UCSD-AML1 (cell line): Measurements from ENCODE around the gene GRWD1.
A peak's percentile ranks its signal among the peaks of the same experiment; 100 is the strongest.

ENCODE experiments used
- DNase-seq: peaks from one replicate; lab custom pipeline; 2025; ENCODE audit not compliant: unreplicated experiment; lab: John Stamatoyannopoulos, UW

GRWD1 gene

DNA sequence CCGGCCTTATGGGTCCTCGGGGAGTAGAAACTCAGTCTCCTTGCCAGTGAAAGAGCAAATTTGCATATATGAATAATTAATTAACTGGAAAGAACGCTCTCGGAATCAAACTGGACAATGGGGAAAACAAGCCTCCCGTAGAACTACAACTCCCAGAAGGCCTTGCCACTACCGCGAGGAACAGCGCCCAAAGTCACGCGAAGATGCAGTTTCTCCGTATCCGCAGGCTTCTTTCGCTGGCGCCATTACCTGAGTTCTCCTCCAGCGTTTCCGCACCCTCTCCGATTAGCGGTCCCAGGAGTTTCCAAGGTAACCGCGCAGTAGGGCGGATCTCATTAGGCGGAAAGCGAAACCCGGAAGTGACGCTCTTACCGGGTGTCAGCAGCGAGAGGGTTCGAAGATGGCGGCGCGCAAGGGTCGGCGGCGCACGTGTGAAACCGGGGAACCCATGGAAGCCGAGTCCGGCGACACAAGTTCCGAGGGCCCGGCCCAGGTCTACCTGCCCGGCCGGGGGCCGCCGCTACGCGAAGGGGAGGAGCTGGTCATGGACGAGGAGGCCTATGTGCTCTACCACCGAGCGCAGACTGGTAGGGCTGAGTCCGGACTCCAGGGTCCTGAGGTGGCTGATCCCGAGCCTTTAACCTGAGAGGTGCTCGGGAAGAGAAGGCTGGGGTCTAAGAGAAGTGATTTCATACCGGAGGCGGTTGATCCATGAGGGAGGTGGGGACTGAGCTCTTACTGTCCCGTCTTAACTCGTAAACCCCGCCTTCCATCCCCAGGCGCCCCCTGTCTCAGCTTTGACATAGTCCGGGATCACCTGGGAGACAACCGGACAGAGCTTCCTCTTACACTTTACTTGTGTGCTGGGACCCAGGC, at the start of gene GRWD1:
TSS of gene GRWD1 (plus strand) at position 378 of the 876 bp plus-strand sequence. CDS start at position 401, 23 bp downstream.
- DNase-seq = peak; percentile 93

DNA sequence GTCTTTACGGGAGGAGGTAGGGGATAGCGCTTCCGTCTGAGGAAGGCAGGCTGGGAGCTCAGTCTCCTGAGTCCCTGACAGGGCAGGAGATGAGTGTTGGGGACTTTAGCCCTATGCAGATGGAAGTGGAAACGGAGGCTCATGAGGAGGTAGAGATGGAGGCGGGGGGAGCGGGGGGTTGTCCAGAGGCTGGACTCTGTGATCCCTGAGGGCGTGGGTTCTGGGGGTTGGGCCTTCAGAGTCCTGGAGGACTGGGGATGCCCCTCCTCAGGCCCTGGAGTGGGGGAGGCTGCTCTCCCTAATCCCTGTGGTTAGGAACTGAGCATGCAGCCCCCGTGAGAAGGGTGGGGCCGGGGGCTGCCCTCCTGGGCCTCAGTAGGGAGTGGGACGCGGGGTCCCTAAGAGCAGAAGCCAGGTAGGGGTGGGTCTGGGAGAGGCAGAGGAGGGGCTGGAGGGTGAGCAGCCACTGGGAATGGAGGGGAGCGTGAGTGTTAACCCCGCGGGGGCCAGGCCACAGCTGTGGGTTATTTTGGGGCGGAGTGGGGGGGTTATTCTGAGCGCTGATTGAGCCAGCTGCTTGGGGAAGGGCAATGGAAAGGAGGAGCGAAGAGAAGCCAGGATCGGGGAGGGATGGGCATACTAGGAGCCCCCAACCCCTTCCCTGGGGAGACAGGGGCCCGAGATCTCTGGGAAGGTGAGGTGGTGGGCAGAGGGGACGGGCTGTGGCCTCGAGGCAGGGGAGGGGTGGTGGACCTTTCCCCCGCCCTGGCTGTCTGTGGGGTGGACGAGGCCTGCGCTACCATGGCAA, 49.6 kb upstream of the GRWD1 start:
- DNase-seq = no peak

DNA sequence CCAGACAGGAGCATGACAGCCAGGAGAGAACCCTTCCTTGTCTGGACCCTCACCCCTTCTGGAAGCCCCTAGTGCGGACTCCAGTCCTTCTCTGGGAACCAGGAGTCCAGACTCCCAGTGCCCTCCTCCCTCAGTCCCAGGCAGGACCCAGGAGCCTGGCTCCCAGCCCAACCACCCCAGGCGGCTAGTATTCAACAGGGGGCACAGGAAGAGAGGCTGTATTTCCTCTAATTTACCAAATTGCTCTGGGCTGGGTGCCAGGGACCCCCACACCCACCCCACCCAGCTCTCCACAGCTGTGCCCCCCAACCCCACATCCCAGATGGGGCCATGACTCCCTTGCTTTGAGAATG, 49.0 kb upstream of the GRWD1 start:
- DNase-seq = no peak

DNA sequence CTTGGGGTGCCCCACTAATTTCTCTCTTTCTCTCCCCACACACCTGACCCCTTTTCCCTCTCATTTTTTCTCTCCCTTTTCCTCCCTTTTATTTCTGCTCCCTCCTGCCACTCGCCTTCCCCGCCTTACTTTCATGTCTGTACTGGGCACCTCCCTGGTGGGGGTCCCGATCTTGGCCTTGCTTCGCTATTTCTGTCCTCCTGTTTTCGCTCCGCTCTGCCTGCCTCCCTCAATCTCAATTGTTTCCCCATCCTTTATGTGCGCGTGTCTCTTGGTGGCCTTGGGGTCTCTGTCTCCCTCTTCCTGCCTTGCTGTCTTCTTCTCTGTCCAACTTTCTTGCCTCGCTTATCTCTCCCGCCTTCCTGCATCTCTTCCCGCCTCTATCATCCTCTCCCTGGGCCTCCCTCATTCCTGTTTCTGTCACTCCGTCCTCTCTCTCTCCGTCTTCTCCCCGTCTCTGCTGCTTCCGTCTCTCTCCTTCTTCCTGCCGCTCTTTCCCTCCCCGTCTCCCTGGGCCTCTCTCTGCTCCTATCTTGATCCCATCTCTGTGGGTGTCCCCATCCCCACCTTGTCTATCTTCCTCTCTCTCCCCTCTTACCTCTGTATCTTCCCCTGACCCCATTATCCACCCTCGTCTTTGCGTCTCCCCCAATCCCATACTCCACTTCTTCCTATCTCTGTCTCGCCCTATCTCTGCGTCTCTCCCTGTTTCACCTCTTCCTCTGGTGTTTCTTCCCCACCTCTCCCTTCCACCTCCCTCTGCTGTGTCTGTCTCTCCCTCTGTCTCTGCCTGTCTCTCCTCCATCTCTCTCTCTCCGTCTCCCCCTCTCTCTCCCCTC, 48.3 kb upstream of the GRWD1 start:
- DNase-seq = no peak

DNA sequence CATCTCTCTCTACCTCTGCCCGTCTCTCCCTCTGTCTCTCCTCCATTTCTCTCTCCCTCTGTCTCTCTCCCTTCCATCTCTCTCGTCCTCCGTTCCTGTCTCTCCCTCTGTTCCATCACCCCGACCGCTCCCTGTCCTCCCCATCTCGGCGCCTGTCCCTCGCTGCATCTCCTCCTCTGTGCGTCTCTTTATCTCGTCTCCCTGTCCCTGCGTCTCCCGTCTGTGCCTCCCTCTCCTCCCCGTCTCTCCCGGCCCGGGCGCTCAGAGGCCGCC, 47.7 kb upstream of the GRWD1 start:
- no peak for DNase-seq

DNA sequence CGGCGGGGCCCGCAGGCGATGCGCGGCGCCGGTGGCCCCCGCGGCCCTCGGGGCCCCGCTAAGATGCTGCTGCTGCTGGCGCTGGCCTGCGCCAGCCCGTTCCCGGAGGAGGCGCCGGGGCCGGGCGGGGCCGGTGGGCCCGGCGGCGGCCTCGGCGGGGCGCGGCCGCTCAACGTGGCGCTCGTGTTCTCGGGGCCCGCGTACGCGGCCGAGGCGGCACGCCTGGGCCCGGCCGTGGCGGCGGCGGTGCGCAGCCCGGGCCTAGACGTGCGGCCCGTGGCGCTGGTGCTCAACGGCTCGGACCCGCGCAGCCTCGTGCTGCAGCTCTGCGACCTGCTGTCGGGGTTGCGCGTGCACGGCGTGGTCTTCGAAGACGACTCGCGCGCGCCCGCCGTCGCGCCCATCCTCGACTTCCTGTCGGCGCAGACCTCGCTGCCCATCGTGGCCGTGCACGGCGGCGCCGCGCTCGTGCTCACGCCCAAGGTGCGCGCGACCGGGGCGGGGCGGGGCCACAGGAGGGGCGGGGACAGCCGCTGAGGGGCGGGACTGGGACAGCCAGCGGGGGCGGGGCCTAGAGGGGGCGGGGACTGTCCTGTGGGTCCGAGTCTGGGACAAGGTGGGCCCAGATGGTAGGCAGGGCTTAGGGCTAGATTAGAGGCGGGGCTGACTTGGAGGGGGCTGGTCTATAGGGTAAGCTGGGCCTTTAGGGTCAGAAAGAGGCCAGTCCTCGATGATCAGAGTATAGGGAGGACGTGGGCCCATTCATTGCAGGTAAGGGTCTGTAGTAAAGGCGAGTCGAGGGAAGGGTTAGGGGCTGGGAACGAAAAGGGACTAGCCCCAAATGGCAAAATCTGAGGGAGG, 47.2 kb upstream of the GRWD1 start:
- DNase-seq = peak; percentile 94

DNA sequence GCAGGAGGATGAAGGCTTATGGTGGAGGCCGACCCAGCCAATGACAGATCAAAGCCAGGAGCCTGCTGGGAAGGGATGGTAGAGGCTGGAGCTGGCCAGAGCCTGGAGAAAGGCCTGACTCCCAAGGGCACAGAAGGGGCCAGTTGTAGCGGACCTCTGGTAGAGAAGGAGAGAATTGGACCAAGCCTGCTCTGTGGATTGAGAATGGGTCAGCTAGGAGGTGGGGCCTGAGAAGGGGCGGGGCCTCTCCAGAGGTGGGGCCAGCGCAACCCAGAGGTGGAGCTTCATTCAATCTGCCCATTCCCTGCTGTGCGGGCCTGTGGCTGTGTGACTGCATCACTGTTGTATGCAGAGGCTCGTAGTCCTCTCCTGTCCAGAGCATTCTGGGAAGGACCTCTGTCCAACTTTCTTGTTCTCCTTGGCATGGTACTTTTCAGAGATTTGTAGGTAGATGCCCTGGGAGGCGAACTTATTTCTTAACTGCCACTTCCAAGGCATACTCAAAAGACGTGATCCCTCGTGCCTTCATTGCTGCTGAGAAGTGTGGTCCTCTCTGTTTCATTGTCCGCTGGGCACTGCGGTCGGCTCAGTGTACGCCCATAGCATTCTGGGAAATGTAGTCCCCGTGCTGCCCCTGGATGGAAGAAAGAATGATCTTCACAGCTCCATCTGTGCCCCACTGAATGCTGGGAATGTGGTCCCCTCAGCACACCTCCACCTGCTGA, 45.6 kb upstream of the GRWD1 start:
- peak; percentile 46 for DNase-seq

DNA sequence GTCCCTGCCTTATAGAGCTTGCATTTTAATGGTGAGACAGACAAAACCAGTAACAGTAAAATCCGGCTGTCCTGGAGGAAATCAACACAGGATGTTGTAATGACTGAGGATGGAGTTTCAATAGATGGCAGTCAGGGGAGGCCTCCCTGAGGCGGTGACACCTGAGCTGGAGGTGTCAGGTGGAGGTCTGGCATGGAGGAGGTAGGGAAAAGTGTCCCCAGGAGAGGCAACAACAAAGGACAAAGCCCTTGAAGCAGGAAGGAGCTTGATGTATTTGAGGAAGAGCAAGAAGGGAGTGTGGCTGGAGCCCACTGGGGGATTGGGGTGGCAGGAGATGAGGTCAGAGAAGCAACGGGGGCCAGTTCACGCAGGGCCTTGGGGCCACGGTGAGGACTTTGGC, 44.5 kb upstream of the GRWD1 start:
- DNase-seq = no peak

DNA sequence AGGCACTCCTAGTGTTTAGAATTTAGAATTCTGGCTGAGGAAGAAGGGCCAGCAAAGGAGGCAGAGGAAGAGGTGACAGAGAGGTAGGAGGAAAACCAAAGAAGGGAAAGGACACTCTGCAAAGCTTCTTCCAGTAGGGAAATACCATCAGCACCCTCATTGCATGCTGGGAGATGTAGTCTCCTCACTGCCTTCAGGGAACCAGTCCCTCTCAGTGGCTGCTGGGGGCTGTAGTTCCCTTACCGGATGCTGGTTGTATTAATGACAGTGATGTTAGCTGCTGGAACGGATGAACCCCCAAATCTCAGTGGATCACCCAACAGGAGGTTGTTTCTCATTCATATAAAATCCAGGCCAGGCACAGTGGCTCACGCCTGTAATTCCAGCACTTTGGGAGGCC, 42.2 kb upstream of the GRWD1 start:
- DNase-seq = peak; percentile 40

DNA sequence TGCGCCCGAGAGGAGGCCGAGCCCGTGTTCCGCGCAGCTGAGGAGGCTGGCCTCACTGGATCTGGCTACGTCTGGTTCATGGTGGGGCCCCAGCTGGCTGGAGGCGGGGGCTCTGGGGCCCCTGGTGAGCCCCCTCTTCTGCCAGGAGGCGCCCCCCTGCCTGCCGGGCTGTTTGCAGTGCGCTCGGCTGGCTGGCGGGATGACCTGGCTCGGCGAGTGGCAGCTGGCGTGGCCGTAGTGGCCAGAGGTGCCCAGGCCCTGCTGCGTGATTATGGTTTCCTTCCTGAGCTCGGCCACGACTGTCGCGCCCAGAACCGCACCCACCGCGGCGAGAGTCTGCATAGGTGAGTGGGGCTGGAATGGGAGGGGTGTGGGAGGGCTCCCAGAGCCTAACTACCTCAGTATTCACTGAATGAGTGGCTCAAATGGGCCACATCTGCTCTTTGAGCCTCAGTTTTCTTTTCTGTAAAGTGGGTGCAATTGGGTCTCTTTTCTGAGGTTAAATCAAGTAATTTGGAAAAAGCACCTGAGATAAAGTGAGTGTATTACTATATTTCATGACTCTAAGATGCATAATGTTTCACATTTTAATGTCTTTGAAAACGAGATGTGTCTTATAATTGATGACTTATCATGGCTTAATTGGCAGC, 40.6 kb upstream of the GRWD1 start:
- DNase-seq = no peak

DNA sequence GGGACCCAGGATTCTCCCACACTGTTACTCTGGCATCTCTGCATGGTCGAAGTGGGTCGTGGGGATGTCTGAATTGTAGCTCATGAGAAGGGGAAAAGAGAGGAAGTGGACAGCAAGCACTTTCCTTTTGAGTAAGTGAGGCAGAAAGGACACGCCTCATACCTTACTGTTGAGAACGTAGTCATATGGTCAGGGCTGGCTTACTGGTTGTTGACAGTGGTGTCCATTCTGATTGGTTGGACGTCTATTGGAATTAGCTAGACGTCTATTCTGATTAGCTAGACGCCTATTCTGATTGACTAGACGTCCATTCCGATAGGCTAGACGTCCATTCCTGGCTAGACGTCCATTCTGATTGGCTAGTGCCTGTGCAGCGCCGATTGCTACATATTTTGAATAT, 39.9 kb upstream of the GRWD1 start:
- DNase-seq = no peak

DNA sequence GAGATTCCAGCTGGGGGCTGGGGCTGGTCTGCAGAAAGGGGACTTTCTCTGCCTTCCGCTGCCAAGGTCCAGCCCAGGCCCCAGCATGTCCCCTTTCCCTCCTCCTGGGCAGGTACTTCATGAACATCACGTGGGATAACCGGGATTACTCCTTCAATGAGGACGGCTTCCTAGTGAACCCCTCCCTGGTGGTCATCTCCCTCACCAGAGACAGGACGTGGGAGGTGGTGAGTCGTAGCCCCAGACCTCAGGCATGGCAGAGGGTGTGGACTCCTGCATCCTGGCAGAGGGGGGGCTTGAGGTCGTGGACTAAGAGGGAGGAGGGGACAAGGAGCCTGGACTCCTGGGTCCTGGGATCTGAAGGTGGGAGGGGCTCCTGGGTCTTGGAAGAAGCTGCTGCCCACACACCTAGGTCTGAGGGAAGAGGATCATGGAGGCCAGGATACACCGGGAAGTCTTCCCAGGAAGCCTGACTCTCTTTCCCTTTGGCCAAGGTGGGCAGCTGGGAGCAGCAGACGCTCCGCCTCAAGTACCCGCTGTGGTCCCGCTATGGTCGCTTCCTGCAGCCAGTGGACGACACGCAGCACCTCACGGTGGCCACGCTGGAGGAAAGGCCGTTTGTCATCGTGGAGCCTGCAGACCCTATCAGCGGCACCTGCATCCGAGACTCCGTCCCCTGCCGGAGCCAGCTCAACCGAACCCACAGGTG, 31.8 kb upstream of the GRWD1 start:
- no peak for DNase-seq

DNA sequence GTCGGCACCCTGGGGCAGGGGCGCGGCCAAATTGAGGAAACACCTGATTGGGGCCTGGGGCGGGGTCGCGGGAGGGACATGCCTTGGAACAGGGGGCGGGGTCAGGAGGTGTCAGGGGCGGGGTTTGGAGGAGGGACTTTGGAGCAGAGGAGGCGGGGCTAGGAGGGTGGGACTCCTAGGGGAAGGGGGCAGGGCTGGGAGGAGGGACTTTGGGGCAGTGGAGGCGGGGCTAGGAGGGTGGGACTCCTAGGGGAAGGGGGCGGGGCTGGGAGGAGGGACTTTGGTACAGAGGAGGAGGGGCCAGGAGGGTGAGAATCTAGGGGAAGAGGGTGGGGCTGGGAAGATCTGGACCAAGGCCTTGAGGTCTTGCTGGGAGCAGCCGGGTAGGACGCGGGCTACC, 30.4 kb upstream of the GRWD1 start:
- DNase-seq = peak; percentile 75

DNA sequence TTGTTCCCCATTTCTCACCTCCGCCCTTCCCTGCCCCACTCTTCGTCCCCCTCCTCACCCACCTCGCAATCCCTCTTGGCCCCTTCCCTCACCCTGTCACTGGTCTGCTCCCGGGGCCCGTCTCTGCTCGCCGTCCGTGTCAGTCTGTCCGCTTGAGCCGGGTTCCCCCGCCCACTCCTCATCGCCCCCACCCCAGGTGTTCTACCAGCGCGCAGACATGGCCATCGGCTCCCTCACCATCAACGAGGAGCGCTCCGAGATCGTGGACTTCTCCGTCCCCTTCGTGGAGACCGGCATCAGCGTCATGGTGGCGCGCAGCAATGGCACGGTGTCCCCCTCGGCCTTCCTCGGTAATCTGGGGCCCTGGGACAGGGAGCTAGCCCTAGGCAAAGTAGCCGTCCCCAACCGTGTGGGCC, 30.0 kb upstream of the GRWD1 start:
- no peak for DNase-seq

DNA sequence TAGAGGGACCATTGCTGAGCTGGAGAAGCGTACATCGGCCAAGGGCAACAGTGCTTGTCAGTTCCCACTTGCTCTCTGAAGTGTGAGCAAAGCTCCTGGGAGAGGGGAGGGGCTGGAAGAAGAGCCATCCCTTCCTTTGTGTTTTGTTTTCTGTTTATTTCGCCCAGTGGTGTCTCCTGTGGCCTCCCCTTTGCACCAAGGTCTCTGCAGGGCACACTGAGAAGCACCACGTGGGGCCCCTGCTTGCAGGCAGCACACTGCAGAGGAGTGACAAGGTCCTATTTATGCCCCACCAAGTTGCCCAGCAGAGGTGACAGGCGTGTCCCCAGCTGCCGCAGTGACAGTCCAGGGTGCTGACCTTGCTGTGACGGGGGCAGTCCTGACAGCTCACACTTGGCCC, 28.4 kb upstream of the GRWD1 start:
- DNase-seq = no peak

DNA sequence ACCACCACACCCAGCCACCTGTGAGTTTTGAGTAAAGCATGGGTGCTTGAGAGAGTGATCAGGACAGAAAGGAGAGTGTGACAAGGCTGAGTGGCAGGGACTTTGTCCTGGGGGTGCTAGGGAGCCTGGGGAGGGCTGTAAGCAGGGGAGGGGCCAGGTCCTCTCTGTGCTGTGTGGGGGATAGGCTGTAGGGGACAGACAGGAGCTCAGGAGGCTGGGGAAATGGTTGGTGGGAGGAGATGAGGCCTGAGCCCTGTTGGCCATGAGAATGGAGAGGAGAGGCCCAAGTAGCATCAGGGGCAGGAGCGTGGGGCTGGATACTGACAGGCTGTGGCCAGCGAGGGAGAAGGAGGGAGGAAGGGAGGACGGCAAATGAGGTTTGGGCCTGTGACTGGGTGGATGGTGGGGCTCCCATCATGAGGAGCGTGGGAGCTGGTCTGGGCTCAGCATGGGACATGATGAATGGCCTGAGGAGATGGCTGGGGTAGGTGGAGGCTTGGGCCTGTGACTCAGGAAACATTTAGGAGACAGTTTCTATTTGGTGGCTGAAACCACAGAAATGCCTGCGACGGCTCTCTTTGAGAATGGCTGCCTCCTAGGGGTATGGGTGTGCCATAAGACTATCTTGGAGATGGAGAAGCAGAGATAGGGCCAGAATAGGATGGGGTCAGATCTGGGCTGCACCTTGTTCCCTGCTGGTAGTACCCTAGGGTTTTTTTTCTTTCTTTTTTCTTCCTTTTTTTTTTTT, 27.3 kb upstream of the GRWD1 start:
- peak; percentile 44 for DNase-seq

DNA sequence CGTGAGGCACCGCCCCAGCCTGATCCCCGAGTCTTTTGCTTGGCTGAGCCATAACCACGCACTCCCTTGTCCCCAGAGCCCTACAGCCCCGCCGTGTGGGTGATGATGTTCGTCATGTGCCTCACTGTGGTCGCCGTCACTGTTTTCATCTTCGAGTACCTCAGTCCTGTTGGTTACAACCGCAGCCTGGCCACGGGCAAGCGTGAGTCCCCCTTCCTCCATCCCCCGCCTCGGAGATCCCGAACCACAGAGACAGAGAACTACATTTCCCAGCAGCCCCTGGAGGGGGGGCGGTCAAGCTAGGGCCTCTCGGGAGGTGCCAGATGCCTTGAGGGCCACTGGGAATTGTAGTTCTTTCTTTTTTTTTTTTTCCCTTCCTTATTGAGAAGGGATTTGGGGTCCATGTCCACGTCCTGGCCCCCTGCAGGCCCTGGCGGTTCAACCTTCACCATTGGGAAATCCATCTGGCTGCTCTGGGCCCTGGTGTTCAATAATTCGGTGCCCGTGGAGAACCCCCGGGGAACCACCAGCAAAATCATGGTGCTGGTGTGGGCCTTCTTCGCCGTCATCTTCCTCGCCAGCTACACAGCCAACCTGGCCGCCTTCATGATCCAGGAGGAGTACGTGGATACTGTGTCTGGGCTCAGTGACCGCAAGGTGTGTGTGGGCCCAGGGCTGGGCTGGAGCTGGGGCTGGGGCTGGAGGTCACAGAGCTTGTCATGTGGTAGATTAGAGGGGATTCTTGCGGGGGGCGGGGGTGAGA, 26.4 kb upstream of the GRWD1 start:
- DNase-seq = peak; percentile 59
